ENCODE measurements around the gene BNC2.

The BNC2 gene

GRCh38 chr9:16825971-16826625 is 44.4 kb downstream of the BNC2 start:
- DNase-seq (ENCODE audit: low read depth), result no peak
- no peak for TF ChIP-seq CTCF (IDR thresholded peaks at IDR 0.05; ENCODE audit: low read depth, low read length, missing control alignments)
- H3K4me3 ChIP-seq (ENCODE audit: low read depth, low read length), result no peak overlapping the region

DNA sequence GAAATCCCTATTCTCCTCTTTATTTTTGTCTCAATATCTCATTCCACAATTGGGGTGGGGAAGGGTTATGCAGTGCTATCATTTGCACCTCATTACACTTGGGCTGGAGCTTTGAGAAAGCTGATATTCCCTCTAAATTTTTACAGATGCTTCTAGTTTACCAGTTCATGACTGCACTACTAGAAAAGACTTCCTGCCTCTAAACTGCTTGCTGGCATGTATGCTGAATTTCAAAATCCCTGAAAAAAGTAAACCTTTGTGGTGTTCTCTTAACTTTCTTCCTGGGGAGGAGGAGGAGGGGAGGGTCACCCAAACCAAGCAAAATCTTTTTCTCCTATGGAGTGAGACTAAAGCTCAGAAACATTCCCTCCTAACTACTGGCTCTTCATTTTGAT is 45.1 kb downstream of the BNC2 start:
- DNase-seq (ENCODE audit: low read depth), result no peak
- no peak overlapping the region for H3K4me3 ChIP-seq (ENCODE audit: low read depth, low read length)
- TF ChIP-seq CTCF (IDR thresholded peaks at IDR 0.05; ENCODE audit: low read depth, low read length, missing control alignments), result no peak

DNA sequence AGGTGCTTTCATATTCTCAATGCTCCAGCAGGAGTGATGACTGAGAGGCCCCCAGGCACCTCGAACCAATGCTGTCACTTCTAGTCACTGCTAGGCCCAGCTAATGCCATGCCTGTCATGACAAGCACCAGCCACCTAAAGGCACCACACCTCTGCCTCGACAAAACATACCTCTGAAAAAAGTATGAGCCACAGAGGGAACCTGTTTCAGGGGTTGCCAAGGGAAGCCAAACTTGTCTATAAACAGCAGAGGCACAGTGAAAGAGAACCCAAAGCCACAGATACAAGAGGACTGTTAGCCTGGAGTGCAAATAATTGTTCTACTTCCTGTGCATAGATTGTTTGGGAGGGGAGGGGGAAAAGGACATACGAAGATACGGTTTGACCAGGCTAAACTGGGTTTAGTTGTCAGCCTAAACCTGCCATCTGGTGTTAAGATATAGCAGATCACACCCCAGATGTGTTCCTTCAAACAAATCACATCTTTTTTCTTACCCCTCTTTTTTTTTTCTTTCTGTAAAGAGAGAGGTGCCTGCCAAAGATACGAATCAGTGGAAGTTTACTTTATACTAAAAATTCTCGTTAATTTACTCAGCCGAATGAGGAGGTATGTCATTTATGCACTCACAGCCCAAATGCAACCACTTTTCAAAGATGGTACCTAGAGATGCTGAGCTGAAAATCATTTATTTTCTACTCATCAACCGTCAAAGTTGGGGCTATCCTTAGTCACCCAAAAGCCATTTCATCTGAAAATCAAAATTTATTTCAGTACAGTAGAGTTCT is 45.7 kb downstream of the BNC2 start:
- no peak overlapping the region for H3K4me3 ChIP-seq (ENCODE audit: low read depth, low read length)
- no peak for TF ChIP-seq CTCF (IDR thresholded peaks at IDR 0.05; ENCODE audit: low read depth, low read length, missing control alignments)
- no peak for DNase-seq (ENCODE audit: low read depth)

GRCh38 chr9:16823906-16824305 is 46.6 kb downstream of the BNC2 start:
- no peak overlapping the region for H3K4me3 ChIP-seq (ENCODE audit: low read depth, low read length)
- no peak for TF ChIP-seq CTCF (IDR thresholded peaks at IDR 0.05; ENCODE audit: low read depth, low read length, missing control alignments)
- no peak for DNase-seq (ENCODE audit: low read depth)

GRCh38 chr9:16821344-16821743 is 49.1 kb downstream of the BNC2 start:
- no peak for TF ChIP-seq CTCF (IDR thresholded peaks at IDR 0.05; ENCODE audit: low read depth, low read length, missing control alignments)
- no peak overlapping the region for H3K4me3 ChIP-seq (ENCODE audit: low read depth, low read length)
- DNase-seq (ENCODE audit: low read depth), result no peak

DNA sequence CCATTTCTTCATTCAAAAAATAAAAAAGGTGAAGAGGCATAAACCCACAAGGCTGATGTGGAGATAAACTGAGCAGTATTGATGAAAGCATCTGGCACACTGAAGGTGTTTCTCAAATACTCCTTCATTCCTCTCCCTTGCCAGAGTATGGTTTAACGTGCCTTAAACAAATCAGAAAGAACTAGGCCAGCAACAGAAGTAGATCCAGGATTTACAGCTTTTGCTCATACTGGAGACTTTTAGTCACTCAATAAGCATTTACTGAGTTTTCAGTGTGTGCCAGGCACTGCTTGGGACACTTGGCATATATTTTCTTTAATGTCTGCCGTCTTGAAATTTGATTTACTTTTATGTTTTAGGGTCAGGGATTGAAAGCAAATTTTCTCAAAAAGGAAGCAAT is 53.0 kb downstream of the BNC2 start:
- TF ChIP-seq CTCF (IDR thresholded peaks at IDR 0.05; ENCODE audit: low read depth, low read length, missing control alignments), result no peak
- no peak for DNase-seq (ENCODE audit: low read depth)
- H3K4me3 ChIP-seq (ENCODE audit: low read depth, low read length), result no peak overlapping the region
